ENCODE measurements around the gene KRTAP10-2.

DNA sequence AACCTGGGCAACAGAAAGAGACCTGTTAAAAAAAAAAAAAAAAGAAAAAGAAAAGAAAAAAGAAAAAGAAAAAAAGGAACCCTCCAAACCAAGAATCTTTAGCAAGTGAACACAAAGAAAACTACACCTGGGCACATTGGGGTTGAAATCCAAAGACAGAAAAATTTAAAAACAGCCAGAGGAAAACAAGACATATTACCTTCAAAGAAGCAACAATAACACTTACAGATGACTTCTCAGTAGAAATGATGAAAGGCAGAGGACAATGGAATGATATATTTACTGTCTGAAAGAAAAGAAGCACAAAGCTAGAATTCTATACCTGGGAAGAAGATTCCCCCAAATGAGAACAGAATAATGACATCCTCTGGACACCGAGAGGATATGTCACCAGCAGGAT, 8.6 kb downstream of the KRTAP10-2 start:
- TF ChIP-seq, protein P1, sequence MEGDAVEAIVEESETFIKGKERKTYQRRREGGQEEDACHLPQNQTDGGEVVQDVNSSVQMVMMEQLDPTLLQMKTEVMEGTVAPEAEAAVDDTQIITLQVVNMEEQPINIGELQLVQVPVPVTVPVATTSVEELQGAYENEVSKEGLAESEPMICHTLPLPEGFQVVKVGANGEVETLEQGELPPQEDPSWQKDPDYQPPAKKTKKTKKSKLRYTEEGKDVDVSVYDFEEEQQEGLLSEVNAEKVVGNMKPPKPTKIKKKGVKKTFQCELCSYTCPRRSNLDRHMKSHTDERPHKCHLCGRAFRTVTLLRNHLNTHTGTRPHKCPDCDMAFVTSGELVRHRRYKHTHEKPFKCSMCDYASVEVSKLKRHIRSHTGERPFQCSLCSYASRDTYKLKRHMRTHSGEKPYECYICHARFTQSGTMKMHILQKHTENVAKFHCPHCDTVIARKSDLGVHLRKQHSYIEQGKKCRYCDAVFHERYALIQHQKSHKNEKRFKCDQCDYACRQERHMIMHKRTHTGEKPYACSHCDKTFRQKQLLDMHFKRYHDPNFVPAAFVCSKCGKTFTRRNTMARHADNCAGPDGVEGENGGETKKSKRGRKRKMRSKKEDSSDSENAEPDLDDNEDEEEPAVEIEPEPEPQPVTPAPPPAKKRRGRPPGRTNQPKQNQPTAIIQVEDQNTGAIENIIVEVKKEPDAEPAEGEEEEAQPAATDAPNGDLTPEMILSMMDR (IDR thresholded peaks at IDR 0.05; ENCODE audit: borderline replicate concordance, extremely low read depth, low read length, poor library complexity, severe bottlenecking), result no peak
- TF ChIP-seq EZH2 (IDR thresholded peaks at IDR 0.05; ENCODE audit: borderline replicate concordance, low read depth, low read length, severe bottlenecking), result no peak
